GM19023 (cell line): ENCODE results near the gene PRKAR1B.

ENCODE experiments used
- ATAC-seq: cut with Tn5 transposase; IDR thresholded peaks from one replicate; pipeline ENCODE4 v1.9.1; 2021; ENCODE audit warnings: mild to moderate bottlenecking, moderate library complexity; ENCODE audit not compliant: unreplicated experiment

Gene PRKAR1B

DNA sequence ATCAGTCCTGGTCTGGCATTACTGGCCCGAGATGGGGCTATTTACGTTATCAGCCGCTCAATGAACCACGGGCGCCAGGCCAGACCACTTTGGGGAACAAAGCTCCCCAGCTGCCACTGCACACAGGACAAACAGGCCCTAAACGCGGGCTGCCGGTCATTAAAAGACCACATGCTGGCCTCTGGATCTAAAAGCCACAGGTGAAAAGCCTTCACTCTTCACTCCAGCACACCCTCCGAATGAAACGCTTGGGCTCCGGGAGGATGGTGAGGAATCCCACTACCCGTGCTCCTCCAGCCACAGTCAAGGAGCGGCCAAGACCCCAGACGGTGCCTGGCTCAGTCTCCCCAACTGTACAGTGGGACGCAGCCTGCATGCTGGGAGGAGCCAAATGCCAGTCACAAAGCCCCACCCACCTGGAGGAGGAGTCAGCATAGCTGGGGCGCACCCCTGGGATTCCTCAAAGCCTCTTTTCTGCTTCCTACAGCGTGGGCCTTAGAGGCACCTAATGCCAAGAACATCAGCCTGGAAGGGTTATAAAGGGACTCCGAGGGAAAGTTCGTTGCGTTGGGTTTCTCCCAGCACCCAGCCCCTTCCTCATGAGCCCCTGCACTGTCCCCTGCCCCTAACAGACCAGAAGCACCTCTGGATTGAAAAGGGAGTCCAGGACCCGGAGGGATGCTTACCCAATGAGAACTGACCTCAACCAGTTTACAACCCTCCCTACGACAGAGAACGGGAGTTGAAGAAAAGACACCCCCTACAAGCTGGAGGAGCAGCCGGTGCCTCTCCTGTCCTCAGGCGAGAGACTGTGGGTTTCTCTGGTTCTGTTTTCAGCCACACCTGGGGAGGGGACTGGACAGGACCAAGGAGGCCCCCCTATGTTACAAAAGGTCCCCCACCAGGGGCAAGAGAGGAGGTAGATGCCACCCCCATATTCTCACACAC, 212.2 kb downstream of the PRKAR1B start:
- no peak for ATAC-seq

DNA sequence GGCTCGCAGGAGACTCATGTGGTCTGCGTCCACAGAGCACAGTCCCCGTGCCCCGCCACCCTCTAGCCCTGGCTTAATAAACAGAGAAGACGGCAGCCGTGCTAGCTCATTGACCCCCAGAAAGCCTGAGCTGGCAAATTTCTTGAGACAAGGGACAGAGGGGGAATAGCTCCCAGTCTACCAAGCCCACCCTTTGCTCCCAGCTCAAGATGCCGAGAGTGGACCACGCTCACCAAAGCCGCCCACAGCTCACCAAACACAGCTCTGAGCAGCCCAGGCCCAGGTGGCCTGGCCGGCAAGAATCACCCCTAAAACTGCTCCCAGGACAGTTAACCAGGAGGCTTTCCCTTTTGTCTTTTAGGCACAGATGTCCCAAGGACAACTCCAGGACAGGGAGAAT, 212.8 kb downstream of the PRKAR1B start:
- ATAC-seq = no peak

- ATAC-seq = no peak
These were observed 213.4 kb downstream of the PRKAR1B start for GRCh38 chr7:513521-514166.

DNA sequence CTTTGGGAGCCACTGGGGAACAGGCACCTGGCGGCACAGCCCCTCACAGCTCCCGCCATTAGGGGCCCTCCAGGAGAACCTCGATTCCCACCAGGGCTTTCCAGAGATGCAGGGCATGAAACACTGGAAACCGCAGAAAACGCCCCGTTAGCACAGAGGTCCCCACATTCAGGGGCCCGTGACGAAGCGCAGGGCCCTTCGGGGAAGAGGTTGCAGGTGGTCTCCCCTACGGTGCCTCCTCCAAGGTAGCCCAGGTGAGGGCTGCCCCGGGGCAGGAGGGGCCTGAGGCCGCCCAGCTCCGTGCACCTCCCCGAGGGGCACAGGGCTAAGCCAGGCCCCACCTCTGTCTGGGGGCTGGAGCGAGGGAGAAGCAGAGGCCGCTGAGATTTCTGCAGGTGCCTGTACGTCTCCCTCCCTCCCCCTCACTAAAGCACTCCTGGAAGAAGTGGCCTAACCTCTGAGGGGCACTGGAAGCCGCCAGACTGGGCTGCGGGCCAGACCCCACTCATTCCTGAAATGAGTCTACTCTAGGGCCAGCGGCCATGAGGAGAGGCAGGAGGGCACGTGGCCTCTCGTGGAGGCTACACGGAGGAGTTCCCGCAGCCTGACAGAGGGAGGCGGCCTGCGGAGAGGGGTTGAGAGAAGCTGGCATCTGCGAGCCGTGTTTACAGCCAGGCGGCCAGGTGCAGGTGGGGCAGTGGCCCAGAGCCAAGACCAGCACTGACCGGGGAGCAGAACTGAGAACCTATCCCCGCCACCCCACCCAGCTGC, 214.4 kb downstream of the PRKAR1B start:
- ATAC-seq = no peak

GRCh38 chr7:512146-512510, 215.0 kb downstream of the PRKAR1B start:
- ATAC-seq = no peak

DNA sequence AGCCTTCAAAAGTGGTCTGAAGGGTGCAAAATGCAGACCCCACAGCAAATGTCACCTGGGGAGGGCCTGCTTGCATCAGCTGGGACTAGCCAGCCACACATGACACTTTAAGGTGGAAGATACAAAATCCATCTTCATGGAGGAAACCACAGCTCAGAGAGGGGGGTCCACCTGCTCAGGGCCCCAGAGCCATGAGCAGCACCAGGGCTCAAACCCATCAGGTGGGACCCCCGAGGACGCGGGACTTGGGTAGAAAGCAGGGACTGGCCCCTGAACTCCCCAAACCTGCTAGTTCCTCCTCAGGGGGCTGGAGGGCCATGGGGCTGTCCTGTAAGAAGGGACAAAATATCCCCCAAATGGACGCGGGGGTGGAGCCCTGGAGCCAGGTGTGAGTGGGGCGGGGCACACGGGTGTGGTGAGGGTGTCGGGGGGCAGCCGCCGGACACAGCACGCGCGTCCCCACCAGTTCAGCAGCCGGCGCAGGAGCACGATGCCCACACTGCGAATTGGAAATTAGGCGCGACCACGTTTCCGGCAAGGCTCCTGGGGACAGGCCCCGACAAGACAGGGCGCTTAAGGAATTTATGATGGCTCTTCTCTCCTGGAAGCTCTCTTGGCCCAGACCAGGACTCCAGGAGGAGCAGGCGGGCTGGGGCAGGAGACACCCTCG, 215.5 kb downstream of the PRKAR1B start:
- ATAC-seq = no peak

- no peak for ATAC-seq
These were observed 216.2 kb downstream of the PRKAR1B start for GRCh38 chr7:510782-511281.

DNA sequence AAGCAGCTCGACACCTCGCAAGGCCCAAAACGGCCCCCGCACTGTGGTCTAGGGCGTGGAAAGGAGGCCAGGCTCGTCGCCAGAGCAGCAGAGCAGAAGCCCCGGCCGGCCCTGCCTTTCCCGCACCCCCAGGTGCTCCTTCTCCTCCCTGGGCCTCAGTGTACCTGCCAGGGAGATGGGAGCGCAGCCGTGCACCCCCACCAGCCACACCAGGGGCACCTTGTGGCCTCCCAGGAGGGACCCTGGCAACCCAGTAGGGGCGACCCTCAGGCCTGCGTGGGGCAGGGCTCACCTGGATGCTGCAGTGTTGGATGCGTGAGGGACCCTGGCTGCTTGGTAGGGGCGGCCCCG, 217.0 kb downstream of the PRKAR1B start:
- no peak for ATAC-seq

GRCh38 chr7:509426-510130, 217.5 kb downstream of the PRKAR1B start:
- no peak for ATAC-seq

- ATAC-seq = no peak
These were observed 218.5 kb downstream of the PRKAR1B start for GRCh38 chr7:508461-509170.

DNA sequence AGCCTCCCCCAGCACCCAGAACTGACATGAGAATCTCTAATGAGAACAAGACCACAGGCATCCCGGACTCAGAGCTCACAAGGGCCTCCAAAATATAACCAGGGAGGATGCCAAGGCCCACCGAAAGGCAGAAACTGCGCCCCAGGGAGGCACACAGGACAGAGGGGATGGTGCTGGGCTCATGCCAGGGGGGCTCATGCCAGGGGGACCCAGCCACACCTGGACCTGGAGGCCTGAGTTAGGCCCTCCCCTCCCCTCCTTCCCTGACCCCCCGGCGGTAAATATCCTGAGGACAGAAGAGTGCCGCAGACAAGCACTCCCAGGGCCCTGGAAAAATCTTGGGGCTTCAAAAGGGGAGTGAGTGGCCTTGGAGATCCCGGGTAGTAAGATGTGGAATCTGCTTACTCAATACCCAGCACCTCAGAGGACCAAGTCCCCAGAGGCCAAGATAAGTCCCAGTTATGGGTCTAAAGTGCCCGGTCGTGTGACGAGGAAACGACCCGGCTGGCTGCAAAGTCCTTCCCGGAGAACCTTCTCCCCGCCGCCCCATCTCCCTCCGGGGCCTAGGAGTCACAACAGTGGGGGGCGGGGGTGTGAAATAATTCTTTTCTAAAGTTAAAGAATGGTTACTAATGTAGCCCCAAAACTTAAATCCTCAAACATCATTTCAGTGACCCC, 219.3 kb downstream of the PRKAR1B start:
- no peak for ATAC-seq

- no peak for ATAC-seq
These were observed 220.0 kb downstream of the PRKAR1B start for GRCh38 chr7:506921-507622.

DNA sequence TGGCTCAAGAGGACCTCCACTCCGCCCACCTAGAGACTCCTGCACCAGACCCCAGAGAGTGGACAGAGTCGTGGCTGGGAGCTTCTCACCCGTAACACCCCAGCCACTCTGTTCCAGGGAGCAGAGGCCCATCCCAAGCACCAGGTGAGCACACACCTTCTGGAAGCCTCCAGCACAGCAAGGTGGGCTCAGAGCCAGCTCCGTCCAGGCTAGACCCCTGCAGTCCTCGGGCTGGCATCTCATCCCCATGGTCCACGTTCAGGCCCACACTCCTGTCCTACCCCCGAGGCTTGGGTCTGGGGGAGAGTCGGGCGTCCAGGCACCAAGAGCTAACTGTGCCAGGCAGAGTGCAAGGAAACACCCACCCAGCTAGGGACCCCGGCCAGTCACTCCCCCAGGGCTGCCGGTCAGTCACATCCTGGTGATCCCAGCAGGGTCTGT, 220.7 kb downstream of the PRKAR1B start:
- ATAC-seq = no peak

GRCh38 chr7:505171-505570, 221.9 kb downstream of the PRKAR1B start:
- no peak for ATAC-seq

GRCh38 chr7:504221-505111, 222.6 kb downstream of the PRKAR1B start:
- ATAC-seq = no peak

DNA sequence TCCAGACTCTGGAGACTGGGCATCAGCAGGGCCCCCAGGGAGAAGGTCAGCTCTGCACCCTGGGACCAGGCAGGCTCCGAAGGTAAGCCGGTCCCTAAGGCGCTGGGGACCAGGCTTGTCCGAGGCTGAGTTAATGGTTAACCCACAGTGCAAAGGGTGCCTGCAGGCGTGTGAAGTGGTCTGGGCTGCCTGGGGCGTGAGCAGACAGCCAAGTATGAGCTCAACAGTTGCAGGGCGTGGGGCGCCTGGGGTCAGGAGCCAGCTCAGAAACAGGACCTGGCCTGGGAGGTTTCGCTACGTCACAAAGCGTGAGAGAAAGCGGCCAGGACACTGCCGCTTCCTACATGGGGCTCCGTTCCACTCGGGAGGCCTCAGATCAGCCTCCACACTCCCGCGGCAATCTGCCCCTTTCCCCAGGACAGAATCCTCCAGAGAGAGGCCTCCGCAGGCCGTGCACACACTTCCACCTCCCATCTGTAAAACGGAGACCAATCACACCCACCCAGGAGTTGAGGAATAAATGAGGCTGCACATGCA, 223.4 kb downstream of the PRKAR1B start:
- ATAC-seq = no peak

DNA sequence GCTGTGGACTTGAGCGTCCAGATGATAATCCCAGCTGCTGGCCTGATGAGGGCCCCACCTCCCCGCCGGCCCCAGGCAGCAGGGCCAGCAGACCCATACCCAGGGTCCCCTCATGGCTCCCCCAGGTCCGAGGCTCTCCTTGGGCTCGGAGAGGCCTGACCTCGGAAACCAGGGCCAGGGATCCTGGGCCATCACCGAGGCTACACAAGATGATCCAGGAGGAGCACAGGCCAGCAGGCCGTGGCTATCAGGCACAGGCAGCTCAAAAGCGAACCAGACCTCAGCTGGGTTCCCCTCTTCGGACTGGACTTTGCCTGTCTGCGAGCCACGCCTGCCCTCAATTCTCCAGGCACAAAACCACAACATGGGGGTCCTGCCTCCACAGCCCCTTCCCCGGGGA, 224.8 kb downstream of the PRKAR1B start:
- no peak for ATAC-seq
